Lung (tissue), 12 donors: ENCODE results near the gene DBNL. TPM values are rescaled to one million over a fixed set of nuclear protein-coding genes. Genes with fewer than 3 reads are reported as not detected.

Experiments used
- ATAC-seq: fragments of 200-7000 bp; cut with Tn5 transposase; one replicate; pipeline ENCODE4 v1.9.1; 2020; ENCODE audit warnings: moderate number of reproducible peaks; ENCODE audit not compliant: insufficient read depth, low FRiP score
- DNase-seq, 3 donors: peaks; one replicate each; pipeline ENCODE4 v3.0.0-alpha.2; 2013 to 2017
- H3K27ac ChIP-seq, 2 donors: one replicate each; pipeline ENCODE4 v1.5.1; 2013; ENCODE audit warnings: mild to moderate bottlenecking in 2 of 2, moderate library complexity in 2 of 2, control low read depth in 1 of 2, inconsistent platforms in 1 of 2, low read depth in 1 of 2, low read length in 1 of 2
- H3K27me3 ChIP-seq, 3 donors: one replicate each; pipeline ENCODE4 v1.5.1; 2013; ENCODE audit warnings: low read length in 2 of 3; ENCODE audit not compliant: control insufficient read depth in 3 of 3, insufficient read depth in 3 of 3
- H3K36me3 ChIP-seq, 4 donors: one replicate each; pipeline ENCODE4 v1.5.1; 2013; ENCODE audit warnings: low read length in 4 of 4, mild to moderate bottlenecking in 1 of 4, moderate library complexity in 1 of 4; ENCODE audit not compliant: control insufficient read depth in 4 of 4, insufficient read depth in 4 of 4
- H3K4me1 ChIP-seq, 5 donors: one replicate each; pipeline ENCODE4 v1.5.1; 2013; ENCODE audit warnings: low read length in 5 of 5, mild to moderate bottlenecking in 2 of 5, moderate library complexity in 1 of 5; ENCODE audit not compliant: control insufficient read depth in 5 of 5, insufficient read depth in 5 of 5
- H3K4me3 ChIP-seq: one replicate; pipeline ENCODE4 v1.5.1; 2013; ENCODE audit warnings: mild to moderate bottlenecking, control low read depth, moderate library complexity
- H3K9ac ChIP-seq, 2 donors: one replicate each; pipeline ENCODE4 v1.5.1; 2013; ENCODE audit warnings: low read length in 2 of 2, control low read depth in 1 of 2; ENCODE audit not compliant: insufficient read depth in 1 of 2
- H3K9me3 ChIP-seq, 4 donors: one replicate each; pipeline ENCODE4 v1.5.1; 2013; ENCODE audit warnings: low read length in 3 of 4, mild to moderate bottlenecking in 1 of 4, moderate library complexity in 1 of 4; ENCODE audit not compliant: control insufficient read depth in 4 of 4, insufficient read depth in 3 of 4
- CTCF ChIP-seq: IDR thresholded peaks from 2 replicates; pipeline ENCODE4 v1.5.1; 2012; ENCODE audit warnings: mild to moderate bottlenecking; ENCODE audit errors: control extremely low read depth, extremely low read depth
- WGBS, 2 donors: extraction: QIAGEN DNeasy Blood & Tissue Kit; methylation state at CpG; one replicate each; pipeline ENCODE4 v1.1.7; 2013; 5-methylcytosine and 5-hydroxymethylcytosine counted together
- polyA plus RNA-seq, 2 donors: library from polyadenylated mRNA; stranded (reverse); fragments of 200-250 nt; gene quantifications; one replicate each; pipeline ENCODE4 v1.2.1, GENCODE V29; 2013
- total RNA-seq, 2 donors: library from RNA; depleted of rRNA in 1 of 2; stranded (reverse); fragments of >200 nt in 1 of 2; gene quantifications; one replicate each; pipeline ENCODE4 v1.2.1, GENCODE V29; 2014 to 2021
- donor health status: control.
- donor health status: control.
- donor health status: Bipolar disorder and iron deficiency.
- donor health status: healthy.
- donor health status: DM: yes; HTN: yes; CAD: no.

Gene DBNL
- total and polyA plus RNA-seq, 4 donors, result 65.9 to 209 (median 116) TPM

DNA sequence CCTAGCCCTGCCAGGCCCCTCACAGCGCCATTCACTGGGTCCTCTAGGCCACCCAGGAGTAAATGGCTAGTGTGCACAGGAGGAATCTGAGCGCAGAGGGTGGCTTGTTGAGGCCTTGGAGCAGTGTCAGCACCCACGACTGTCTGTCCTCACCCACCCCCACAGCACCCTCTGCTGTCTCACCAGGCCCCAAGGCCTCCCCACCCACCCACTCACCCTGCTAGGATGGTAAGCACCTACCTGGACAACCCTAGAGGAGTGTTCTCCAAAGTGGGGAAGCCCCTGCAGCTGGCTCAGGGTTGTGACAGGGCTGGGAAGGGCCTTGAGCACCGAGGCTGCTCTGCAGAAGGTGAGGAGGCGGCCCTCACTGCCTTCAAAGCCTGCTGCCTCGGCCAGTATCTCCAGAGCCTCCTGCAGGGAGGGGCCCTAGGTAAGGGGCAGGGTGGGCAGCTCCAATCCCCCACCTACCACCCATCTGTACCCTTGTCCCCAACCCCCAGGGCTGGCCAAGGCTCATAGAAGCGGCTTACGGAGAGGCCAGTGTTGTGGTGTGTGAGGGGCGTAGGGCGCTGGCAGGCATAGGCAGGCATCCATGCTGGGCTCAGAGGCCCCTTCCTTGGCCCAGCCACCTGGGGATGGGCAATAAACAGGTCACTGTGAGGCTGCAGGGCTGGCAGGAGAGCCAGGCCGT lies 35.0 kb downstream of the DBNL start:
- Histone ChIP-seq H3K9me3 (peaks cover 0 to 3% (median 0%) of the 10 kb centered on the region in 4 donors), H3K36me3 (peaks cover 0 to 50% (median 21%) of the 10 kb centered on the region in 4 donors), H3K4me3 (no peak overlapping the region), H3K27me3 (no peaks in the 10 kb centered on the region), H3K9ac (no peak overlapping the region), H3K4me1 (peaks cover 0 to 12% (median 6%) of the 10 kb centered on the region in 5 donors), H3K27ac (peak overlapping the region in 1 of 2 donors; percentile 35)
- TF ChIP-seq CTCF, result no peak
- WGBS, 2 donors, result 89 to 93% methylated on average over 11 of the region's 11 CpGs
- DNase-seq, result no peak
- ATAC-seq, result no peak

- Histone ChIP-seq H3K4me3 (no peak overlapping the region), H3K9me3 (peaks cover 0 to 3% (median 0%) of the 10 kb centered on the region in 4 donors), H3K4me1 (peaks cover 0 to 12% (median 6%) of the 10 kb centered on the region in 5 donors), H3K27ac (no peak overlapping the region), H3K9ac (no peak overlapping the region), H3K36me3 (peaks cover 0 to 49% (median 20%) of the 10 kb centered on the region in 4 donors), H3K27me3 (no peaks in the 10 kb centered on the region)
- DNase-seq, result no peak
- no peak for TF ChIP-seq CTCF
- WGBS, 2 donors, result 97 to 99% methylated on average over 5 of the region's 5 CpGs
- no peak for ATAC-seq
Observed at GRCh38 chr7:44080118-44080517, 35.6 kb downstream of the DBNL start.

DNA sequence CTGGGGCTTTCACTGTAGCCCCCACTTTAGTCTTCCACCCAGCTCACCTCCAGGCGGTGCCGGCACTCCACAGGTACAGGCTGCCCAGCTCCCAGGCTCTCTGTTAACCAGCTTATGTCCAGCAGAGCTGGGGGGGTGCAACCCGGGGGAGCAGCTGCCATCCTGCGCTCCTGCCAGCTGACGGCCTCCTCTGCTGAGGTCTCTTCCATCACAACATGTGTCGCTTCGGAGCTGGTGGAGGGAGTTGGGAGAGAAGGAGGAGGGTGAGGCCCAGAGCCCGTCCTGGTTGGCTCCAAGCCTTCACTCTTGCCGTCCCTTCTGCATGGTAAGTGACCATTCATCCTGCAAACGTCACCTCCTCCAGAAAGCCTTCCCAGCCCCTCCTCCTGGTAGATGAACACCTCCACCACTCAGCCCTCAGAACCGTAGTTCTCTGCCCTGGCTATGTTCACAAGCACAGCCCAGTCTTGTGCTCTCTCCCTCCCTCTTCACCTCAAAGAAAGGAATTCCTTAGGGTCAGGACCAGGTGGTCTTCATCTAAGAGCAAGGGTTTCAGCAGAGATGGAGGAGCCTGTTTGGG lies 36.3 kb downstream of the DBNL start:
- peaks cover 0 to 12% (median 6%) of the 10 kb centered on the region in 5 donors for H3K4me1 ChIP-seq

More for the DNA sequence above, 36.3 kb downstream of the DBNL start:
- DNase-seq (no peak), ATAC-seq (no peak)
- Histone ChIP-seq H3K36me3 (peaks cover 0 to 45% (median 20%) of the 10 kb centered on the region in 4 donors), H3K27ac (peak overlapping the region in 1 of 2 donors; percentile 58), H3K4me3 (no peak overlapping the region), H3K9me3 (peaks cover 0 to 3% (median 0%) of the 10 kb centered on the region in 4 donors), H3K27me3 (no peaks in the 10 kb centered on the region), H3K9ac (no peak overlapping the region)
- 86 to 87% methylated on average over 8 to 11 of the region's 11 CpGs for WGBS, 2 donors
- TF ChIP-seq CTCF, result no peak
